H9 (cell line): ENCODE data around the gene PUS3. TPM values are rescaled to one million over a fixed set of nuclear protein-coding genes. Genes with fewer than 3 reads are reported as not detected.
A peak's percentile ranks its signal among the peaks of the same experiment; 100 is the strongest.

Experiments
- DNase-seq: peaks from one replicate; pipeline ENCODE4 v3.0.0-alpha.2; 2017
- H2AFZ ChIP-seq: one replicate; pipeline ENCODE4 v1.6.1; 2013; ENCODE audit warnings: mild to moderate bottlenecking, low read length, control low read depth, moderate library complexity
- H2AK5ac ChIP-seq: 2 replicates; pipeline ENCODE4 v1.6.1; 2013; ENCODE audit warnings: low read length, control low read depth, mixed read lengths; ENCODE audit not compliant: insufficient read length
- H2BK120ac ChIP-seq: one replicate; pipeline ENCODE4 v1.6.1; 2013; ENCODE audit warnings: low read depth, mild to moderate bottlenecking, low read length, control low read depth, inconsistent platforms; ENCODE audit not compliant: poor library complexity, severe bottlenecking
- H2BK12ac ChIP-seq: 2 replicates; pipeline ENCODE4 v1.6.1; 2013; ENCODE audit warnings: low read length, control low read depth, mixed read lengths, low read depth; ENCODE audit not compliant: insufficient read length
- H2BK15ac ChIP-seq: 2 replicates; pipeline ENCODE4 v1.6.1; 2013; ENCODE audit warnings: low read depth, low read length, control low read depth
- H2BK20ac ChIP-seq: one replicate; pipeline ENCODE4 v1.6.1; 2013; ENCODE audit warnings: low read depth, mild to moderate bottlenecking, low read length, control low read depth, inconsistent platforms; ENCODE audit not compliant: poor library complexity, severe bottlenecking
- H2BK5ac ChIP-seq: 2 replicates; pipeline ENCODE4 v1.6.1; 2013; ENCODE audit warnings: low read length, control low read depth, mixed read lengths; ENCODE audit not compliant: insufficient read length
- H3K14ac ChIP-seq: 2 replicates; pipeline ENCODE4 v1.6.1; 2013; ENCODE audit warnings: low read length, control low read depth; ENCODE audit not compliant: insufficient read depth
- H3K18ac ChIP-seq: 2 replicates; pipeline ENCODE4 v1.6.1; 2013; ENCODE audit warnings: low read depth, mild to moderate bottlenecking, mixed read lengths, low read length, control low read depth; ENCODE audit not compliant: insufficient read length
- H3K23ac ChIP-seq: 2 replicates; pipeline ENCODE4 v1.6.1; 2013; ENCODE audit warnings: low read length, control low read depth, mixed read lengths, low read depth; ENCODE audit not compliant: insufficient read length
- H3K23me2 ChIP-seq: 2 replicates; pipeline ENCODE4 v1.6.1; 2013; ENCODE audit warnings: low read depth, mild to moderate bottlenecking, mixed read lengths, low read length, control low read depth; ENCODE audit not compliant: insufficient read length, poor library complexity, severe bottlenecking
- H3K27ac ChIP-seq: 2 replicates; pipeline ENCODE4 v1.5.1; 2013; ENCODE audit warnings: low read length, control low read depth, mixed read lengths, low read depth; ENCODE audit not compliant: insufficient read length
- H3K27me3 ChIP-seq: 2 replicates; pipeline ENCODE4 v1.6.1; 2013; ENCODE audit warnings: low read length, control low read depth, inconsistent platforms; ENCODE audit not compliant: insufficient read depth
- H3K4ac ChIP-seq: 2 replicates; pipeline ENCODE4 v1.6.1; 2013; ENCODE audit warnings: low read depth, mild to moderate bottlenecking, control low read depth, inconsistent platforms, low read length, moderate library complexity
- H3K4me1 ChIP-seq: 2 replicates; pipeline ENCODE4 v1.6.1; 2013; ENCODE audit warnings: low read length, control low read depth, inconsistent platforms; ENCODE audit not compliant: insufficient read depth
- H3K4me2 ChIP-seq: 2 replicates; pipeline ENCODE4 v1.6.1; 2013; ENCODE audit warnings: low read length, control low read depth, mixed read lengths; ENCODE audit not compliant: insufficient read length, insufficient read depth
- H3K56ac ChIP-seq: 2 replicates; pipeline ENCODE4 v1.6.1; 2013; ENCODE audit warnings: low read depth, mild to moderate bottlenecking, mixed read lengths, low read length, control low read depth; ENCODE audit not compliant: insufficient read length
- H3K79me1 ChIP-seq: 2 replicates; pipeline ENCODE4 v1.6.1; 2013; ENCODE audit warnings: low read depth, mild to moderate bottlenecking, moderate library complexity, low read length, control low read depth, inconsistent platforms; ENCODE audit not compliant: insufficient read depth, poor library complexity, severe bottlenecking
- H3K79me2 ChIP-seq: 2 replicates; pipeline ENCODE4 v1.6.1; 2013; ENCODE audit warnings: low read length, control low read depth, inconsistent platforms; ENCODE audit not compliant: insufficient read depth
- H3K9ac ChIP-seq: 2 replicates; pipeline ENCODE4 v1.6.1; 2013; ENCODE audit warnings: low read length, control low read depth, mixed read lengths; ENCODE audit not compliant: insufficient read length; ENCODE audit errors: extremely low read depth
- H3K9me3 ChIP-seq: one replicate; pipeline ENCODE4 v1.6.1; 2013; ENCODE audit warnings: low read depth, low read length, inconsistent platforms; ENCODE audit not compliant: control insufficient read depth
- H3T11ph ChIP-seq: one replicate; pipeline ENCODE4 v1.6.1; 2013; ENCODE audit warnings: mild to moderate bottlenecking, low read length, control low read depth, inconsistent platforms
- H4K20me1 ChIP-seq: one replicate; pipeline ENCODE4 v1.6.1; 2013; ENCODE audit not compliant: control insufficient read depth, insufficient read length, insufficient read depth
- H4K5ac ChIP-seq: 2 replicates; pipeline ENCODE4 v1.6.1; 2013; ENCODE audit warnings: low read depth, mild to moderate bottlenecking, mixed read lengths, low read length, control low read depth; ENCODE audit not compliant: insufficient read length
- H4K8ac ChIP-seq: replicated peaks from 2 replicates; pipeline ENCODE4 v1.6.1; 2013; ENCODE audit warnings: low read length, control low read depth, mixed read lengths, low read depth; ENCODE audit not compliant: insufficient read length
- H4K91ac ChIP-seq: 2 replicates; pipeline ENCODE4 v1.6.1; 2013; ENCODE audit warnings: low read depth, mild to moderate bottlenecking, moderate library complexity, mixed read lengths, low read length, control low read depth; ENCODE audit not compliant: insufficient read length
- H3K27ac Mint-ChIP-seq, 3 experiments: 2 replicates in 2 of 3; 3 replicates in 1 of 3; pipeline ENCODE4 v1.8.0; 2020 to 2021; ENCODE audit warnings: mixed read lengths in 3 of 3, mild to moderate bottlenecking in 1 of 3, moderate library complexity in 1 of 3
- H3K27me3 Mint-ChIP-seq: 2 replicates; pipeline ENCODE4 v1.8.0; 2021; ENCODE audit warnings: low read depth, mild to moderate bottlenecking, moderate library complexity, mixed read lengths
- H3K36me3 Mint-ChIP-seq, 3 experiments: 2 replicates in 2 of 3; 3 replicates in 1 of 3; pipeline ENCODE4 v1.8.0; 2020 to 2021; ENCODE audit warnings: low read depth in 3 of 3, mixed read lengths in 3 of 3; ENCODE audit not compliant: insufficient read depth in 1 of 3
- H3K4me1 Mint-ChIP-seq, 2 experiments: 2 replicates each; pipeline ENCODE4 v1.8.0; 2020; ENCODE audit warnings: mixed read lengths in 2 of 2
- H3K4me3 Mint-ChIP-seq, 2 experiments: 2 replicates in 1 of 2; 3 replicates in 1 of 2; pipeline ENCODE4 v1.8.0; 2020 to 2021; ENCODE audit warnings: mild to moderate bottlenecking in 2 of 2, mixed read lengths in 2 of 2, moderate library complexity in 1 of 2
- H3K9me3 Mint-ChIP-seq, 2 experiments: 2 replicates in 1 of 2; 3 replicates in 1 of 2; pipeline ENCODE4 v1.8.0; 2020; ENCODE audit warnings: mild to moderate bottlenecking in 2 of 2, mixed read lengths in 2 of 2, moderate library complexity in 1 of 2
- CTCF ChIP-seq: fragments of 200-600 bp; sonication (generic); conservative IDR thresholded peaks from 3 replicates; pipeline ENCODE4 v1.8.0; 2021; ENCODE audit warnings: antibody characterized with exemption, mild to moderate bottlenecking
- WGBS: extraction: QIAGEN DNeasy Blood & Tissue Kit; methylation state at CpG from one replicate; pipeline ENCODE4 v1.1.7; 2013; ENCODE audit warnings: missing lambda C conversion rate, low lambda C conversion rate, mixed read lengths; ENCODE audit not compliant: insufficient read length; ENCODE audit errors: extremely low coverage; 5-methylcytosine and 5-hydroxymethylcytosine counted together
- total RNA-seq: library from RNA; stranded (reverse); gene quantifications from 2 replicates; pipeline ENCODE4 v1.2.1, GENCODE V29; 2021

PUS3 gene
- total RNA-seq, 1 experiment from 2014 or later, result 20.0 TPM

GRCh38 chr11:125941619-125942611 lies 38.9 kb upstream of the PUS3 start:
- peak; percentile 91 for DNase-seq
- no peaks in the 10 kb centered on the region for H3K79me2 ChIP-seq
- no CpG with 5 or more reads among the region's 20 CpGs for WGBS
- no peak overlapping the region for H4K8ac ChIP-seq
- H3K9ac ChIP-seq, result no peak overlapping the region
- H3K4ac ChIP-seq, result no peak overlapping the region
- peak; percentile 90 for TF ChIP-seq CTCF
- Mint-ChIP-seq H3K9me3 (no peaks in the 10 kb centered on the region), H3K27ac (peak overlapping the region in 1 of 3 experiments; percentile 80; a peak in 4 of 7 replicates), H3K27me3 (no peaks in the 10 kb centered on the region), H3K4me1 (peaks cover 19 to 27% of the 10 kb centered on the region in 2 experiments), H3K4me3 (no peak overlapping the region; a peak in 1 of 5 replicates), H3K36me3 (no peaks in the 10 kb centered on the region; a peak in 1 of 7 replicates)
- no peak overlapping the region for H3K56ac ChIP-seq
- no peak overlapping the region for H2BK5ac ChIP-seq
- no peak overlapping the region for H2AK5ac ChIP-seq
- no peaks in the 10 kb centered on the region for H3K27me3 ChIP-seq
- H3T11ph ChIP-seq, result no peak overlapping the region
- H2BK12ac ChIP-seq, result no peak overlapping the region
- no peaks in the 10 kb centered on the region for H3K23me2 ChIP-seq
- no peak overlapping the region for H3K23ac ChIP-seq
- H3K4me1 ChIP-seq, result peaks cover 3% of the 10 kb centered on the region; the same call in 1 of the 2 replicates
- no peak overlapping the region for H4K91ac ChIP-seq
- no peak overlapping the region for H2BK15ac ChIP-seq
- H3K79me1 ChIP-seq, result no peaks in the 10 kb centered on the region
- no peak overlapping the region for H4K5ac ChIP-seq
- no peak overlapping the region for H2BK20ac ChIP-seq
- H3K4me2 ChIP-seq, result no peak overlapping the region
- no peaks in the 10 kb centered on the region for H3K9me3 ChIP-seq
- no peak overlapping the region for H3K14ac ChIP-seq
- no peak overlapping the region for H2AFZ ChIP-seq
- no peak overlapping the region for H3K27ac ChIP-seq
- H3K18ac ChIP-seq, result peak overlapping the region; percentile 83
- H4K20me1 ChIP-seq, result no peaks in the 10 kb centered on the region
- H2BK120ac ChIP-seq, result no peak overlapping the region
